HCT116 (cell line): Measurements from ENCODE around the gene OR52H1. TPM values are rescaled to one million over a fixed set of nuclear protein-coding genes. Genes with fewer than 3 reads are reported as not detected.

Experiments
- ATAC-seq: fragments of 200-7000 bp; cut with Tn5 transposase; 2 replicates; pipeline ENCODE4 v1.9.1; 2020; ENCODE audit warnings: mild to moderate bottlenecking, moderate library complexity
- BruUV-seq: library from RNA; stranded (reverse); fragments of 400-500 nt; replicated peaks from 2 replicates; lab custom pipeline; 2021; lab: Mats Ljungman, UMichigan
- CTCF ChIA-PET: fragments of 300-600 bp; sonication (Branson Sonifier 250); formaldehyde crosslinking; loops from one replicate; lab custom pipeline; 2021; ENCODE audit warnings: antibody characterized with exemption; lab: Charles Lee
- POLR2A ChIA-PET: fragments of 300-600, 350-600 bp; sonication (Branson Sonifier 250); formaldehyde crosslinking; loops from one replicate; lab custom pipeline; 2021; ENCODE audit warnings: antibody characterized with exemption; lab: Charles Lee
- RAD21 ChIA-PET, 2 experiments: fragments of 300-600 bp; sonication (Branson Sonifier 250); formaldehyde crosslinking; loops; one replicate each; lab custom pipeline; 2023; ENCODE audit warnings: low total read pairs in 2 of 2; ENCODE audit not compliant: uncharacterized antibody in 2 of 2, unreplicated experiment in 2 of 2, low non-redundant PET in 1 of 2; lab: Charles Lee
- DNase-seq: peaks from one replicate; pipeline ENCODE4 v3.0.0-alpha.2; 2010; ENCODE audit warnings: low read depth, low spot score
- H2AFZ ChIP-seq: fragments of 200-600 bp; shearing (Covaris generic), sonication (generic); 2 replicates; pipeline ENCODE4 v1.6.1; 2017; ENCODE audit warnings: low read depth, mixed run types, mixed read lengths, antibody characterized with exemption, low read length; ENCODE audit not compliant: poor library complexity, severe bottlenecking
- H3K27ac ChIP-seq: 2 replicates; pipeline ENCODE4 v1.5.1; 2012; ENCODE audit warnings: low read depth, low read length
- H3K27me3 ChIP-seq: fragments of 200-600 bp; sonication (generic); 2 replicates; pipeline ENCODE4 v1.6.1; 2016; ENCODE audit warnings: mixed run types, low read length, mixed read lengths; ENCODE audit not compliant: insufficient read depth
- H3K36me3 ChIP-seq, 2 experiments: fragments of 200-500 bp in 1 of 2; fragments of 200-600 bp in 1 of 2; sonication (Bioruptor generic) in 1 of 2; sonication (generic) in 1 of 2; 2 replicates each; pipeline versions ENCODE4 v1.5.1 to v1.6.1; 2014 to 2016; ENCODE audit warnings: low read length in 2 of 2, inconsistent platforms in 1 of 2, mixed read lengths in 1 of 2, mixed run types in 1 of 2; ENCODE audit not compliant: insufficient read depth in 2 of 2, control insufficient read depth in 1 of 2
- H3K4me1 ChIP-seq, 2 experiments: fragments of 200-600 bp in 1 of 2; sonication (generic) in 1 of 2; 2 replicates each; pipeline versions ENCODE4 v1.5.1 to v1.6.1; 2012 to 2017; ENCODE audit warnings: low read length in 2 of 2, inconsistent platforms in 1 of 2, mild to moderate bottlenecking in 1 of 2, mixed read lengths in 1 of 2, mixed run types in 1 of 2, moderate library complexity in 1 of 2; ENCODE audit not compliant: insufficient read depth in 2 of 2, control insufficient read depth in 1 of 2
- H3K4me2 ChIP-seq: fragments of 200-600 bp; sonication (generic); 2 replicates; pipeline ENCODE4 v1.6.1; 2017; ENCODE audit warnings: mixed run types, low read length, mixed read lengths
- H3K4me3 ChIP-seq, 2 experiments: fragments of 200-600 bp in 1 of 2; sonication (generic) in 1 of 2; replicated peaks in 1 of 2; 2 replicates each; pipeline ENCODE4 v1.5.1; 2011 to 2016; ENCODE audit warnings: low read length in 2 of 2, control low read depth in 1 of 2, low read depth in 1 of 2, mild to moderate bottlenecking in 1 of 2, mixed read lengths in 1 of 2, mixed run types in 1 of 2
- H3K79me2 ChIP-seq: fragments of 200-600 bp; sonication (generic); 2 replicates; pipeline ENCODE4 v1.6.1; 2017; ENCODE audit warnings: mild to moderate bottlenecking, mixed run types, low read length, moderate library complexity, mixed read lengths; ENCODE audit not compliant: insufficient read depth
- H3K9ac ChIP-seq: fragments of 200-600 bp; sonication (generic); 2 replicates; pipeline ENCODE4 v1.6.1; 2016; ENCODE audit warnings: low read length, mixed read lengths
- H3K9me2 ChIP-seq: fragments of 200-600 bp; sonication (generic), shearing (Covaris generic); 2 replicates; pipeline ENCODE4 v1.6.1; 2017; ENCODE audit warnings: mixed run types, mild to moderate bottlenecking, moderate library complexity; ENCODE audit not compliant: insufficient read depth
- H3K9me3 ChIP-seq, 2 experiments: fragments of 200-500 bp in 1 of 2; fragments of 200-600 bp in 1 of 2; sonication (Bioruptor generic) in 1 of 2; sonication (generic) in 1 of 2; 2 replicates each; pipeline ENCODE4 v1.6.1; 2014 to 2017; ENCODE audit warnings: low read length in 2 of 2, mixed read lengths in 2 of 2, inconsistent platforms in 1 of 2, low read depth in 1 of 2, mild to moderate bottlenecking in 1 of 2, mixed run types in 1 of 2, moderate library complexity in 1 of 2; ENCODE audit not compliant: control insufficient read depth in 1 of 2, insufficient read depth in 1 of 2
- H4K20me1 ChIP-seq: fragments of 200-600 bp; sonication (generic), shearing (Covaris generic); 2 replicates; pipeline ENCODE4 v1.6.1; 2017; ENCODE audit warnings: mixed run types, mild to moderate bottlenecking, moderate library complexity; ENCODE audit not compliant: insufficient read depth
- EGR1 ChIP-seq: IDR thresholded peaks from 2 replicates; pipeline ENCODE4 v1.6.1; 2012; ENCODE audit warnings: low read depth
- EZH2 ChIP-seq: fragments of 200-600 bp; sonication (generic); IDR thresholded peaks from 2 replicates; pipeline ENCODE4 v1.6.1; 2017; ENCODE audit warnings: antibody characterized with exemption, mixed run types
- FOSL1 ChIP-seq: IDR thresholded peaks from 2 replicates; pipeline ENCODE4 v1.6.1; 2012; ENCODE audit warnings: low read depth
- MAX ChIP-seq: IDR thresholded peaks from 2 replicates; pipeline ENCODE4 v1.6.1; 2012
- POLR2A ChIP-seq: IDR thresholded peaks from 2 replicates; pipeline ENCODE4 v1.7.0; 2011; ENCODE audit warnings: borderline replicate concordance; ENCODE audit not compliant: insufficient read depth, insufficient read length; ENCODE audit errors: extremely low read depth
- POLR2AphosphoS5 ChIP-seq: IDR thresholded peaks from 2 replicates; pipeline ENCODE4 v1.6.1; 2011; ENCODE audit warnings: mild to moderate bottlenecking, low read depth, low read length, moderate library complexity
- RAD21 ChIP-seq: IDR thresholded peaks from 2 replicates; pipeline ENCODE4 v1.6.1; 2012; ENCODE audit warnings: low read depth, mild to moderate bottlenecking
- SRF ChIP-seq: IDR thresholded peaks from 2 replicates; pipeline ENCODE4 v1.6.1; 2012; ENCODE audit warnings: low read depth
- TCF7L2 ChIP-seq: IDR thresholded peaks from 2 replicates; pipeline ENCODE4 v1.7.0; 2011; ENCODE audit warnings: borderline replicate concordance, inconsistent platforms; ENCODE audit not compliant: insufficient read depth, insufficient read length; ENCODE audit errors: extremely low read depth
- YY1 ChIP-seq: IDR thresholded peaks from 2 replicates; pipeline ENCODE4 v1.6.1; 2011; ENCODE audit warnings: low read length, low read depth, moderate library complexity, mild to moderate bottlenecking; ENCODE audit not compliant: insufficient replicate concordance; ENCODE audit errors: extremely low read depth
- ZBTB33 ChIP-seq: IDR thresholded peaks from 2 replicates; pipeline ENCODE4 v1.6.1; 2011; ENCODE audit warnings: mild to moderate bottlenecking, low read length, moderate library complexity; ENCODE audit not compliant: insufficient replicate concordance; ENCODE audit errors: extremely low read depth
- ZFX ChIP-seq: fragments of 450-650 bp; IDR thresholded peaks from 2 replicates; pipeline ENCODE4 v1.6.1; 2017
- intact Hi-C: fragments of 100-400 bp; cut with micrococcal nuclease; formaldehyde crosslinking; loops from 2 replicates; pipeline ENCODE4 v1.10.0; 2022
- total RNA-seq: library from RNA; stranded (reverse); gene quantifications from one replicate; pipeline ENCODE4 v1.2.1, GENCODE V29; 2021; ENCODE audit not compliant: unreplicated experiment
- TF ChIP-seq, protein P1 (sequence below): IDR thresholded peaks from 2 replicates; pipeline ENCODE4 v1.6.1; 2012; ENCODE audit warnings: low read depth

The OR52H1 gene
- total RNA-seq, 1 experiment from 2014 or later: not detected

DNA sequence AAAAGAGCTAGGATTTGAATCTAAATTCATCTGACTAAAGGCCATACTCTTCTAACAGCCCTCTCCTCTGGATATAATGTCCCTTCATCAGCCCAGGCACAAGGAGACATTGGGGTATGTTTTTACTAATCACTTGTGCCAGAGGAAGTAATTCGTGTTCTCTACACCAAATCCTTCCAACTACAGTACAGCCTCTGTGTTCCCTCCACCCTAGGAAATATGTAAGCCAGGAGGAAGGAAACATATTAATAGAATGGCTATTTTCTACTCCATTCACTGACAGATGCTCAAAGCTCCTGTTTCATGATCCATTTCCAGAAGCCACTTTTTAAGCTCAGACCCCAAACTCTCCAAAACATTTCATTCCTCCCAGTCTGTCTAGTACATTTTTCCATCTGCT lies 19.8 kb downstream of the OR52H1 start:
- no peaks in the 10 kb centered on the region for H3K9me2 ChIP-seq
- CTCF ChIA-PET: no interaction called here
- H3K9ac ChIP-seq: no peak overlapping the region
- no peak overlapping the region for H3K4me2 ChIP-seq
- no peak for TF ChIP-seq YY1
- POLR2A ChIA-PET: interaction anchor here (1.4 kb wide), 1 partner anchor 22 kb away, joined by 5 read pairs; no protein-coding TSS in a partner anchor
- no peaks in the 10 kb centered on the region for H3K9me3 ChIP-seq
- H3K27me3 ChIP-seq: peaks cover 69% of the 10 kb centered on the region; the same call in 1 of the 2 replicates
- BruUV-seq: no TSS peak
- H3K4me3 ChIP-seq: no peak overlapping the region
- no peak overlapping the region for H2AFZ ChIP-seq
- no peak overlapping the region for H3K27ac ChIP-seq
- H3K36me3 ChIP-seq: no peaks in the 10 kb centered on the region
- DNase-seq: no peak
- RAD21 ChIA-PET: no interaction called here
- ATAC-seq: no peak
- no peaks in the 10 kb centered on the region for H4K20me1 ChIP-seq
- intact Hi-C loops: no loop called here
- no peaks in the 10 kb centered on the region for H3K79me2 ChIP-seq
- no peaks in the 10 kb centered on the region for H3K4me1 ChIP-seq

- no peaks in the 10 kb centered on the region for H3K9me2 ChIP-seq
- POLR2A ChIA-PET: interaction anchor here (1.7 kb wide), 1 partner anchor 22 kb away, joined by 7 read pairs; no protein-coding TSS in a partner anchor
- CTCF ChIA-PET: no interaction called here
- peaks cover 61% of the 10 kb centered on the region; the same call in 1 of the 2 replicates for H3K27me3 ChIP-seq
- no peaks in the 10 kb centered on the region for H3K4me1 ChIP-seq
- RAD21 ChIA-PET: no interaction called here
- H3K27ac ChIP-seq: no peak overlapping the region
- no peak overlapping the region for H2AFZ ChIP-seq
- no peaks in the 10 kb centered on the region for H3K79me2 ChIP-seq
- no peaks in the 10 kb centered on the region for H3K9me3 ChIP-seq
- intact Hi-C loops: no loop called here
- BruUV-seq: no TSS peak
- DNase-seq (no peak), ATAC-seq (no peak)
- no peak overlapping the region for H3K4me2 ChIP-seq
- H3K4me3 ChIP-seq: no peak overlapping the region
- no peak overlapping the region for H3K9ac ChIP-seq
- no peaks in the 10 kb centered on the region for H4K20me1 ChIP-seq
- H3K36me3 ChIP-seq: no peaks in the 10 kb centered on the region
- TF ChIP-seq, protein P1, sequence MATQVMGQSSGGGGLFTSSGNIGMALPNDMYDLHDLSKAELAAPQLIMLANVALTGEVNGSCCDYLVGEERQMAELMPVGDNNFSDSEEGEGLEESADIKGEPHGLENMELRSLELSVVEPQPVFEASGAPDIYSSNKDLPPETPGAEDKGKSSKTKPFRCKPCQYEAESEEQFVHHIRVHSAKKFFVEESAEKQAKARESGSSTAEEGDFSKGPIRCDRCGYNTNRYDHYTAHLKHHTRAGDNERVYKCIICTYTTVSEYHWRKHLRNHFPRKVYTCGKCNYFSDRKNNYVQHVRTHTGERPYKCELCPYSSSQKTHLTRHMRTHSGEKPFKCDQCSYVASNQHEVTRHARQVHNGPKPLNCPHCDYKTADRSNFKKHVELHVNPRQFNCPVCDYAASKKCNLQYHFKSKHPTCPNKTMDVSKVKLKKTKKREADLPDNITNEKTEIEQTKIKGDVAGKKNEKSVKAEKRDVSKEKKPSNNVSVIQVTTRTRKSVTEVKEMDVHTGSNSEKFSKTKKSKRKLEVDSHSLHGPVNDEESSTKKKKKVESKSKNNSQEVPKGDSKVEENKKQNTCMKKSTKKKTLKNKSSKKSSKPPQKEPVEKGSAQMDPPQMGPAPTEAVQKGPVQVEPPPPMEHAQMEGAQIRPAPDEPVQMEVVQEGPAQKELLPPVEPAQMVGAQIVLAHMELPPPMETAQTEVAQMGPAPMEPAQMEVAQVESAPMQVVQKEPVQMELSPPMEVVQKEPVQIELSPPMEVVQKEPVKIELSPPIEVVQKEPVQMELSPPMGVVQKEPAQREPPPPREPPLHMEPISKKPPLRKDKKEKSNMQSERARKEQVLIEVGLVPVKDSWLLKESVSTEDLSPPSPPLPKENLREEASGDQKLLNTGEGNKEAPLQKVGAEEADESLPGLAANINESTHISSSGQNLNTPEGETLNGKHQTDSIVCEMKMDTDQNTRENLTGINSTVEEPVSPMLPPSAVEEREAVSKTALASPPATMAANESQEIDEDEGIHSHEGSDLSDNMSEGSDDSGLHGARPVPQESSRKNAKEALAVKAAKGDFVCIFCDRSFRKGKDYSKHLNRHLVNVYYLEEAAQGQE: no peak
- TF ChIP-seq ZFX (no peak), MAX (no peak), EGR1 (no peak), EZH2 (no peak), YY1 (no peak), ZBTB33 (no peak), POLR2AphosphoS5 (no peak), POLR2A (no peak), RAD21 (no peak), FOSL1 (no peak), TCF7L2 (no peak), SRF (no peak)
Observed at GRCh38 chr11:5527716-5528115, 20.6 kb downstream of the OR52H1 start.
